ENCODE measurements around the gene BIVM.

- no peak for TF ChIP-seq CTCF (IDR thresholded peaks at IDR 0.05)
- TF ChIP-seq POLR2A (IDR thresholded peaks at IDR 0.05), result no peak
- no peak for TF ChIP-seq POLR2AphosphoS5 (IDR thresholded peaks at IDR 0.05)
Observed at GRCh38 chr13:102814793-102815192, 15.9 kb downstream of the BIVM start.
